Uterus (tissue), 2 donors: ENCODE data around the gene NWD2.

Experiments
- CTCF ChIP-seq, 4 experiments: fragments of 200-600 bp in 2 of 4; fragments of 450-650 bp in 2 of 4; sonication (generic) in 2 of 4; IDR thresholded peaks; one replicate each; pipeline ENCODE4 v1.5.1; 2016 to 2019; ENCODE audit warnings: antibody characterized with exemption in 4 of 4, mild to moderate bottlenecking in 2 of 4, moderate library complexity in 1 of 4
- POLR2A ChIP-seq, 2 donors: fragments of 450-650 bp; IDR thresholded peaks; one replicate each; pipeline ENCODE4 v1.6.1; 2016; ENCODE audit warnings: antibody characterized with exemption in 2 of 2, mild to moderate bottlenecking in 1 of 2, moderate library complexity in 1 of 2

- TF ChIP-seq POLR2A (IDR thresholded peaks at IDR 0.05) (no peak), CTCF (IDR thresholded peaks at IDR 0.05) (no peak)
Measured at GRCh38 chr4:37436546-37436945, 192.0 kb downstream of the NWD2 start.
